ENCODE data around the gene CD163L1.

GRCh38 chr12:7324176-7324575 is 119.8 kb downstream of the CD163L1 start:
- TF ChIP-seq CTCF (IDR thresholded peaks at IDR 0.05; ENCODE audit: insufficient read depth, low read length, poor library complexity, severe bottlenecking) (no peak), EZH2phosphoT487 (conservative IDR thresholded peaks at IDR 0.05; ENCODE audit: low read length) (no peak)
